HUES64 (cell line): Measurements from ENCODE around the gene SLC6A17.

Source experiments
- H3K27ac ChIP-seq: 2 replicates; pipeline ENCODE4 v1.7.0; 2013; ENCODE audit warnings: low read depth, low read length, inconsistent platforms
- H3K27me3 ChIP-seq: 2 replicates; pipeline ENCODE4 v1.6.1; 2013; ENCODE audit warnings: mild to moderate bottlenecking, low read length; ENCODE audit not compliant: insufficient read depth
- H3K36me3 ChIP-seq: 2 replicates; pipeline ENCODE4 v1.6.1; 2013; ENCODE audit warnings: mild to moderate bottlenecking, low read length; ENCODE audit not compliant: insufficient read depth
- H3K4me1 ChIP-seq: 2 replicates; pipeline ENCODE4 v1.6.1; 2013; ENCODE audit warnings: mild to moderate bottlenecking, low read length, moderate library complexity; ENCODE audit not compliant: insufficient read depth
- H3K4me3 ChIP-seq: 2 replicates; pipeline ENCODE4 v1.5.1; 2013; ENCODE audit warnings: mild to moderate bottlenecking, low read length, moderate library complexity
- H3K9ac ChIP-seq: 2 replicates; pipeline ENCODE4 v1.6.1; 2013; ENCODE audit warnings: mild to moderate bottlenecking, low read depth, low read length
- H3K9me3 ChIP-seq: 2 replicates; pipeline ENCODE4 v1.6.1; 2013; ENCODE audit warnings: low read depth, low read length; ENCODE audit not compliant: insufficient read depth
- WGBS: fragments of 150-250, 120-280 bp; methylation state at CpG from one replicate; pipeline ENCODE4 v1.1.7; 2013; ENCODE audit warnings: missing lambda C conversion rate; 5-methylcytosine and 5-hydroxymethylcytosine counted together

SLC6A17 gene

DNA sequence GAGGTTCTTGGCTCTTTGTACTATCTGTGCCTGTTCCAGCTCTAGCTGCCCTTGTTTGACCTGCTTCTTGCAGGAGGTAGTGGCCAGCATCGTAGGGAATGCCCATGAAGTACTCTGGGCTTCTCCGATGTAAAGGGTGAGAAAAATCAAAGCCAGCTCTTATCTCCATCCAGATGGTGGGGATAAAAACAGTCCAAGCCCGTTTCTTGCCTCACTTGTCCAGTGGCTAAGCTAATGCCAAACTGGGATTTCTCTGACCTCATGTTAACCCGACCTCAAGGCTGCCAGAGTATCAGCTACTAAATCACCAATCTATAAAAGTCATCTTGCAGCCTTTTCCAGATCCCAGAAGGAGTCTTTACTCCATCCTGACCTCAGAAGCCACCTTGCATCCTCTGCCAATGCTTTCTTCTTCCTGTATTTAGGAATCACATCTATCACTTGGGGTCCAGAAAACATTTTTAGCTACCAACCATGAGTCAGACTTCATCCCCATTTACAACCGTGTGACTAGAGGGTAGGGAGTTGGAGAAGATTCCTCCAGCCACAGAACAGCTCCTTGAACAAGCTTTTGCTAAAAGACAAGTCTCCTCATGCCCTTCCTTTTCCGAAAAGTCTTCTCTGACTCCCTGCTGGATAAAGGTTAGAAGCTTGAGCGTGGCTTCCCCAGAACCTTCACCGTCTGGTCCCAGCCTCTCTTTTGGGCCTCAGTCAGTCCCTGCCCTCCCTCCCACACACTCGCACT lies 95.8 kb downstream of the SLC6A17 start:
- no peak overlapping the region for H3K9ac ChIP-seq
- peaks cover 9% of the 10 kb centered on the region; the same call in 1 of the 2 replicates for H3K27me3 ChIP-seq
- no peaks in the 10 kb centered on the region for H3K36me3 ChIP-seq
- 95% methylated on average over 9 of the region's 9 CpGs for WGBS
- H3K9me3 ChIP-seq = no peaks in the 10 kb centered on the region
- H3K4me1 ChIP-seq = peaks cover 26% of the 10 kb centered on the region
- no peak overlapping the region for H3K4me3 ChIP-seq
- no peak overlapping the region for H3K27ac ChIP-seq

DNA sequence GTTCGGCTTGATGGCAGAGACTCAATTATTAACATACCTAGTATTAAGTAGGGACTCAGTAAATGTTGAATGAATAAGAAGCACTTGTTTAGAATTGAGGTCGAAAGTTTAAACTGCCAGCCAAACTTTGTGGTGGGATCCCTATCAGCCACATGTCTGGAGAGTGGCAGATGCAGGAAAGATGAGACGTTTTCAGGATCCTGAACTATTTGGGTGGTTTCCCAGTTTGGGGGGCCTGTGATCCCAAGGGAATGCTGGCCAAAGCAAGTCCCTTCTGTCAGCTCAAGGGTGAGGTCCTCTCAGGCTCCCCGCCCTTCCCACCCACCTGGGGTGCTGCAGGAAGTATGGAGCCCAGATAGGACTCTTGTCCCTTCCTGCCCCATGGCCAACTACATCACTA lies 98.5 kb downstream of the SLC6A17 start:
- no peaks in the 10 kb centered on the region for H3K9me3 ChIP-seq
- WGBS = 86% methylated on average over 4 of the region's 4 CpGs
- no peak overlapping the region for H3K27ac ChIP-seq
- no peak overlapping the region for H3K9ac ChIP-seq
- no peaks in the 10 kb centered on the region for H3K36me3 ChIP-seq
- H3K4me1 ChIP-seq = peaks cover 3% of the 10 kb centered on the region; the same call in 1 of the 2 replicates
- no peak overlapping the region for H3K4me3 ChIP-seq
- peaks cover 3% of the 10 kb centered on the region; the same call in 1 of the 2 replicates for H3K27me3 ChIP-seq

DNA sequence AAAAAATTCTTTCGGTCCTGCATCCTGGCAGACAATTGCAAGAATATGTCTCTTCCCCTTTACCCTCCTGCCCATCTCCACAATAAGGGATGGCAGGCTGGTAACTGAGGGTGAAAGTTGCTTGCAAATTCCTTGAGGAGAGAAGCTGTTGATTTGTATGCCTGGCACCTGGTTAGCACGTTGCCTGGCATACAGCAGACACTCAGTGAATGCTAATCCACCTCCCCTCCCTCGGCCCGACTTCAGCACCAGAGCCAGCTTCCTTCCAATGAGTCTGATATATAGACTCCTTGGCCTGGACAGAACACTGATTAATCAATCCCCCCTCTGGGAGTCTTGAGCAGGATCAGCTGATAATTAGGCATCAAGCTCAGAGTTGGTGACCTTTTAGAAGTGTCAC lies 99.0 kb downstream of the SLC6A17 start:
- Histone ChIP-seq H3K27ac (no peak overlapping the region), H3K4me3 (no peak overlapping the region), H3K27me3 (peaks cover 3% of the 10 kb centered on the region; the same call in 1 of the 2 replicates), H3K9ac (no peak overlapping the region), H3K4me1 (no peaks in the 10 kb centered on the region), H3K36me3 (no peaks in the 10 kb centered on the region), H3K9me3 (no peaks in the 10 kb centered on the region)
- WGBS = 84% methylated on average over 3 of the region's 4 CpGs

DNA sequence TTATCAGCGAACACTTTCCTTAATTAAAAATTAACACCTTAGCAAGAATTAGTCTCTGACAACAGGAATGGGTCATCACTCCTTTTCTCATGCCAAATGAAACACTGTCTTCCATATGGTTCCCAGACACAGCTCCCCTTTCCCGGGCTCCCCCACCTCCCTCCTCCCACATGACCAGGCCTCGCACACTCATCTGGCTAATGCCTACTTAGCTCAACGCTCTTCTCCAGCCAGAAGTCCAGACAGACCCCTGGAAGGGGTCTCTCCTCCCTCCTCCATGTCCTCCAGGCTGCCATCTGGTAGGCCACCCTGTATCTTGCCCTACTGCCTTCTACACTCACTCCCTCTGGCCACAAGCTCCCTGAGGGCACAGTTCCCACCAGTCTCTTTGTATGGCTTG lies 99.7 kb downstream of the SLC6A17 start:
- Histone ChIP-seq H3K4me3 (no peak overlapping the region), H3K9me3 (no peaks in the 10 kb centered on the region), H3K27ac (no peak overlapping the region), H3K4me1 (no peaks in the 10 kb centered on the region), H3K36me3 (no peaks in the 10 kb centered on the region), H3K27me3 (peaks cover 3% of the 10 kb centered on the region; the same call in 1 of the 2 replicates), H3K9ac (no peak overlapping the region)
- WGBS = 68% methylated on average over 4 of the region's 4 CpGs

DNA sequence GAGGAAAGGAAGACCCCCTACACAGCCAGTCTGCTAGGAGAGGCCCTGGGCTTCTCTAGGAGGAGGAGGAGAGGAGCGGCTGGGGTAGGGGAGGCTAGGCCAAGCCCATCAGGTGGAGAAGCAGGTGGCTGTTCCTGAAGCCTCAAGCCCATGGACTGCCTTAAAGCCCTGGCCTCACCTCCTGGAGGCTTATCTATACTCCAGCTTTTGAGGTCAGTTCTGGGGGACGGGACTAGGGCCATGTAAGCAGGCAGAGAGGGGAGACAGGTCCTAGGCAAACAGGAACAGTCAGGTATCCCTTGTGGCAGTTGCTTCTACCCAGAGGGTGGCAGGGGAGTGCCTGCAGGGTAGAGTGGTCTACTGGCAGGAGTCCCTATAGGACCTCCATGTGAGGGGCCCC lies 100.5 kb downstream of the SLC6A17 start:
- no peak overlapping the region for H3K4me3 ChIP-seq
- no peaks in the 10 kb centered on the region for H3K27me3 ChIP-seq
- H3K9ac ChIP-seq = no peak overlapping the region
- 48% methylated on average over 2 of the region's 2 CpGs for WGBS
- no peaks in the 10 kb centered on the region for H3K4me1 ChIP-seq
- no peak overlapping the region for H3K27ac ChIP-seq
- no peaks in the 10 kb centered on the region for H3K9me3 ChIP-seq
- no peaks in the 10 kb centered on the region for H3K36me3 ChIP-seq
